NT2/D1 (cell line): ENCODE data around the gene NPAS2.

Experiments used
- SUZ12 ChIP-seq: IDR thresholded peaks from 2 replicates; pipeline ENCODE4 v1.6.1; 2011; ENCODE audit not compliant: insufficient read length, insufficient read depth; ENCODE audit errors: extremely low read depth
- YY1 ChIP-seq: IDR thresholded peaks from 2 replicates; pipeline ENCODE4 v1.6.1; 2011; ENCODE audit not compliant: insufficient read length, insufficient read depth
- ZNF274 ChIP-seq: IDR thresholded peaks from 2 replicates; pipeline ENCODE4 v1.6.1; 2011; ENCODE audit warnings: mild to moderate bottlenecking, low read depth, low read length

DNA sequence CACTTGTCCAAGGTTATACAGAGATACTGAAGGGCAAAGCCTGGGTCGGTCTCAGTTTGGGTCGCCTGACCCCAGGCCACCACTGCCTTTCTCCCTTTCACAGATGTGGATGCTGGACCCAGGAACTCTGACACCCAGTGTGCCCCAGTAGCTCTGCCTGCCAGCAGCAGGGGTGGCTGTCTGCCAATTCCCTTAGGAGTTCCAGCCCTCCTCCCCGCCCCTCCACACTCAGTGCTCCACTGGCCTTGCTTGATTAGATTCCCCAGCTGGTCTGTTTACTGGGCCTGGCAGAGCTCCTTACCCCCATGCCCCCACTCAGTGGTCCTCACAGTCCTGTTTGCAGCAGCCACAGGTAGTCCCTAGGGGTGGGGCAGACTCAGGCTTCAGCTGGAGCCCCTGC, 75.5 kb downstream of the NPAS2 start:
- TF ChIP-seq YY1 (no peak), SUZ12 (no peak), ZNF274 (no peak)
